ENCODE data around the gene SNPH.

- TF ChIP-seq EP300 (IDR thresholded peaks at IDR 0.05) (no peak), POLR2AphosphoS5 (IDR thresholded peaks at IDR 0.05) (no peak)
These were observed 1.8 kb downstream of the SNPH start for GRCh38 chr20:1267809-1268374.
